Lung (tissue), 12 donors: ENCODE results near the gene KCNQ2. TPM values are rescaled to one million over a fixed set of nuclear protein-coding genes. Genes with fewer than 3 reads are reported as not detected.

Experiments used
- ATAC-seq: fragments of 200-7000 bp; cut with Tn5 transposase; one replicate; pipeline ENCODE4 v1.9.1; 2020; ENCODE audit warnings: moderate number of reproducible peaks; ENCODE audit not compliant: insufficient read depth, low FRiP score
- DNase-seq, 3 donors: peaks; one replicate each; pipeline ENCODE4 v3.0.0-alpha.2; 2013 to 2017
- H3K27ac ChIP-seq, 2 donors: one replicate each; pipeline ENCODE4 v1.5.1; 2013; ENCODE audit warnings: mild to moderate bottlenecking in 2 of 2, moderate library complexity in 2 of 2, control low read depth in 1 of 2, inconsistent platforms in 1 of 2, low read depth in 1 of 2, low read length in 1 of 2
- H3K27me3 ChIP-seq, 3 donors: one replicate each; pipeline ENCODE4 v1.5.1; 2013; ENCODE audit warnings: low read length in 2 of 3; ENCODE audit not compliant: control insufficient read depth in 3 of 3, insufficient read depth in 3 of 3
- H3K36me3 ChIP-seq, 4 donors: one replicate each; pipeline ENCODE4 v1.5.1; 2013; ENCODE audit warnings: low read length in 4 of 4, mild to moderate bottlenecking in 1 of 4, moderate library complexity in 1 of 4; ENCODE audit not compliant: control insufficient read depth in 4 of 4, insufficient read depth in 4 of 4
- H3K4me1 ChIP-seq, 5 donors: one replicate each; pipeline ENCODE4 v1.5.1; 2013; ENCODE audit warnings: low read length in 5 of 5, mild to moderate bottlenecking in 2 of 5, moderate library complexity in 1 of 5; ENCODE audit not compliant: control insufficient read depth in 5 of 5, insufficient read depth in 5 of 5
- H3K4me3 ChIP-seq: one replicate; pipeline ENCODE4 v1.5.1; 2013; ENCODE audit warnings: mild to moderate bottlenecking, control low read depth, moderate library complexity
- H3K9ac ChIP-seq, 2 donors: one replicate each; pipeline ENCODE4 v1.5.1; 2013; ENCODE audit warnings: low read length in 2 of 2, control low read depth in 1 of 2; ENCODE audit not compliant: insufficient read depth in 1 of 2
- H3K9me3 ChIP-seq, 4 donors: one replicate each; pipeline ENCODE4 v1.5.1; 2013; ENCODE audit warnings: low read length in 3 of 4, mild to moderate bottlenecking in 1 of 4, moderate library complexity in 1 of 4; ENCODE audit not compliant: control insufficient read depth in 4 of 4, insufficient read depth in 3 of 4
- WGBS, 2 donors: extraction: QIAGEN DNeasy Blood & Tissue Kit; methylation state at CpG; one replicate each; pipeline ENCODE4 v1.1.7; 2013; 5-methylcytosine and 5-hydroxymethylcytosine counted together
- polyA plus RNA-seq, 2 donors: library from polyadenylated mRNA; stranded (reverse); fragments of 200-250 nt; gene quantifications; one replicate each; pipeline ENCODE4 v1.2.1, GENCODE V29; 2013
- total RNA-seq, 2 donors: library from RNA; depleted of rRNA in 1 of 2; stranded (reverse); fragments of >200 nt in 1 of 2; gene quantifications; one replicate each; pipeline ENCODE4 v1.2.1, GENCODE V29; 2014 to 2021
- TF ChIP-seq, protein P1 (sequence below): IDR thresholded peaks from 2 replicates; pipeline ENCODE4 v1.5.1; 2012; ENCODE audit warnings: mild to moderate bottlenecking; ENCODE audit errors: control extremely low read depth, extremely low read depth
- donor health status: control.
- donor health status: control.
- donor health status: Bipolar disorder and iron deficiency.
- donor health status: healthy.
- donor health status: DM: yes; HTN: yes; CAD: no.

Gene KCNQ2
- total and polyA plus RNA-seq, 4 donors: 0.18 to 6.8 (median 0.28) TPM; not detected in 1

DNA sequence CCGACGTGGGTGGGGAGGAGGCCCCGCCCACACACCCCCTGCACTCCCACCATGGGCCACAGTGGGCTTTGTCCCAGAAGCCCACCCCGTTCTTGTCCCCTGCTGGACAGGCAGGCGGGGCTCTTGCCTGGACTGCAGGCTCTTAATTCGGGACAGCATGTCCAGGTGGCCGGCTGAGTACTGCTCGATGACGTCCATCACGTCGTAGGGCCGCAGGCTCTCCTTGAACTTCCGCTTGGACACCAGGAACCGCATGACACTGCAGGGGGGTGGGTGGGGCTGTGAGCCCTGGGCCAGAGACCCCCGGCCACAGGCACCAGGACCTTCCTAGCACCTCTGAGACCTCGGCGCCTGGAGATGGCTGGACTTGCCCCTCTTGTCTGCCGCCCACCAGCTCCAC, 59.1 kb downstream of the KCNQ2 start:
- TF ChIP-seq, protein P1, sequence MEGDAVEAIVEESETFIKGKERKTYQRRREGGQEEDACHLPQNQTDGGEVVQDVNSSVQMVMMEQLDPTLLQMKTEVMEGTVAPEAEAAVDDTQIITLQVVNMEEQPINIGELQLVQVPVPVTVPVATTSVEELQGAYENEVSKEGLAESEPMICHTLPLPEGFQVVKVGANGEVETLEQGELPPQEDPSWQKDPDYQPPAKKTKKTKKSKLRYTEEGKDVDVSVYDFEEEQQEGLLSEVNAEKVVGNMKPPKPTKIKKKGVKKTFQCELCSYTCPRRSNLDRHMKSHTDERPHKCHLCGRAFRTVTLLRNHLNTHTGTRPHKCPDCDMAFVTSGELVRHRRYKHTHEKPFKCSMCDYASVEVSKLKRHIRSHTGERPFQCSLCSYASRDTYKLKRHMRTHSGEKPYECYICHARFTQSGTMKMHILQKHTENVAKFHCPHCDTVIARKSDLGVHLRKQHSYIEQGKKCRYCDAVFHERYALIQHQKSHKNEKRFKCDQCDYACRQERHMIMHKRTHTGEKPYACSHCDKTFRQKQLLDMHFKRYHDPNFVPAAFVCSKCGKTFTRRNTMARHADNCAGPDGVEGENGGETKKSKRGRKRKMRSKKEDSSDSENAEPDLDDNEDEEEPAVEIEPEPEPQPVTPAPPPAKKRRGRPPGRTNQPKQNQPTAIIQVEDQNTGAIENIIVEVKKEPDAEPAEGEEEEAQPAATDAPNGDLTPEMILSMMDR: no peak
- Histone ChIP-seq H3K36me3 (no peaks in the 10 kb centered on the region), H3K27me3 (peaks cover 0 to 8% (median under 1%) of the 10 kb centered on the region in 3 donors), H3K27ac (no peak overlapping the region), H3K4me1 (peaks cover 0 to 22% (median 2%) of the 10 kb centered on the region in 5 donors), H3K4me3 (no peak overlapping the region), H3K9ac (no peak overlapping the region), H3K9me3 (peaks cover 0 to 4% (median 0%) of the 10 kb centered on the region in 4 donors)
- DNase-seq (no peak), ATAC-seq (no peak)
- WGBS, 2 donors: 81 to 94% methylated on average over 18 of the region's 18 CpGs

DNA sequence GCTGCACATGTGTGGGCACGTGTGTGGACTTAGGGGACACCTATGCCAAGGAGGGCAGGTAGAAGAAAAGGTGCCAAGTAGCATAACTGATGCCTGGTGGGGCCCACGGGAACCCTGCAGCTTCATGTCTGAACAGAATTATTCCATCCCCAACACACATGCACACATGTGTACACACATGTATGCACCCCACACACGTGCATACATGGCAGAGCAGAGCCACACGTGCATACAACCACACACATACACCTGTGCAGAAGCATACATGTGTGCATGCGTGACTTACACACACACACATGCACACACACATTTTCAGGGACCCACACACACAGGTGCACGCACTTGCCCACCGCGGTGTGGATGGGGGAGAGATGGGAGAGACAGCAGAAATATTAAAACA, 59.6 kb downstream of the KCNQ2 start:
- Histone ChIP-seq H3K27ac (no peak overlapping the region), H3K9ac (no peak overlapping the region), H3K27me3 (peaks cover 0 to 8% (median 0%) of the 10 kb centered on the region in 3 donors), H3K36me3 (no peaks in the 10 kb centered on the region), H3K4me1 (peaks cover 0 to 22% (median 2%) of the 10 kb centered on the region in 5 donors), H3K4me3 (no peak overlapping the region), H3K9me3 (peaks cover 0 to 4% (median 0%) of the 10 kb centered on the region in 4 donors)
- TF ChIP-seq, protein P1: no peak
- no peak for ATAC-seq
- DNase-seq: no peak
- 84 to 94% methylated on average over 8 of the region's 8 CpGs for whole genome bisulfite sequencing, 2 donors

DNA sequence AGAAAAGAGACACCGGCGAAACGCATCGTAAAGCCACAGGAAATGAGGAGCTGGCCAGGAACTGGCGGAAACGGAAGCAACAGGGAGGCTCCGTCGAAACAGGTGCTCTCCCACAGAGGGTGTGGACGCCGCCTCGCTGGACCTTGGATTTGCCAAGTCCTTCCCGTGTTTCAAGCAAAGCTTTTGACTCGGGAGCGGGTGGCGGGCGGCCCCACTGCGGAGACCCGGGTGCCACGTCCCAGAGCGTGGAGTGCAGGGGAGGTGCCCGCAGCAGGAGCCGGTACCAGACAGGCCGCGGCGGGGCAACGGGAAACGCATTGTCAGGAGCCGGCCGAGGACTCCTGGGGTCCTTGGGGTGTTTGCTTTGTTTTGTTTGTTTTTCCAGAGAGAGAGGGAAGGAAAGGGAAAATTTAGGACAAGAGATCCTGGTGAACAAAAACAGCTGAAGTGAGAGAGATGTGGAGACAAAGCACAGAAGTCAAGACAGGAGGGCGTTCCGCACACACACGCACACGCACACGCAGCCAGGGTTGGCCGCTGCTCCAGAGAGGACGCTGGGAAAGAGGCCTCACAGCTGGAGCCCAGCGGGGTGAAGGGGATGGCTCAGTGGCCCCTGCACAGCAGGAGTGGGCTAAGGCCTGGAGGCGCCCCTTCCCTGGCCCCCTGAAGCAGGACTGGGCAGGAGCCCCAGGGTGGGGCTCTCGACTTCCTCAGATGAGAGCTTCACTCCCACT, 60.4 kb downstream of the KCNQ2 start:
- TF ChIP-seq, protein P1: no peak
- peaks cover 0 to 8% (median 0%) of the 10 kb centered on the region in 3 donors for H3K27me3 ChIP-seq
- H3K27ac ChIP-seq: no peak overlapping the region
- peaks cover 0 to 4% (median 0%) of the 10 kb centered on the region in 4 donors for H3K9me3 ChIP-seq
- no peak overlapping the region for H3K9ac ChIP-seq
- H3K36me3 ChIP-seq: no peaks in the 10 kb centered on the region
- DNase-seq: peak; percentile 31 to 67 (median 45)
- H3K4me3 ChIP-seq: no peak overlapping the region
- WGBS, 2 donors: 53 to 61% methylated on average over 39 of the region's 39 CpGs
- H3K4me1 ChIP-seq: peaks cover 0 to 22% (median 2%) of the 10 kb centered on the region in 5 donors
- ATAC-seq: no peak
